HG03439 (cell line): ENCODE data around the gene DRD5.
A peak's percentile ranks its signal among the peaks of the same experiment; 100 is the strongest.

Source experiments
- ATAC-seq: cut with Tn5 transposase; IDR thresholded peaks from one replicate; pipeline ENCODE4 v1.9.1; 2021; ENCODE audit warnings: mild to moderate bottlenecking, moderate library complexity; ENCODE audit not compliant: unreplicated experiment

Gene DRD5

DNA sequence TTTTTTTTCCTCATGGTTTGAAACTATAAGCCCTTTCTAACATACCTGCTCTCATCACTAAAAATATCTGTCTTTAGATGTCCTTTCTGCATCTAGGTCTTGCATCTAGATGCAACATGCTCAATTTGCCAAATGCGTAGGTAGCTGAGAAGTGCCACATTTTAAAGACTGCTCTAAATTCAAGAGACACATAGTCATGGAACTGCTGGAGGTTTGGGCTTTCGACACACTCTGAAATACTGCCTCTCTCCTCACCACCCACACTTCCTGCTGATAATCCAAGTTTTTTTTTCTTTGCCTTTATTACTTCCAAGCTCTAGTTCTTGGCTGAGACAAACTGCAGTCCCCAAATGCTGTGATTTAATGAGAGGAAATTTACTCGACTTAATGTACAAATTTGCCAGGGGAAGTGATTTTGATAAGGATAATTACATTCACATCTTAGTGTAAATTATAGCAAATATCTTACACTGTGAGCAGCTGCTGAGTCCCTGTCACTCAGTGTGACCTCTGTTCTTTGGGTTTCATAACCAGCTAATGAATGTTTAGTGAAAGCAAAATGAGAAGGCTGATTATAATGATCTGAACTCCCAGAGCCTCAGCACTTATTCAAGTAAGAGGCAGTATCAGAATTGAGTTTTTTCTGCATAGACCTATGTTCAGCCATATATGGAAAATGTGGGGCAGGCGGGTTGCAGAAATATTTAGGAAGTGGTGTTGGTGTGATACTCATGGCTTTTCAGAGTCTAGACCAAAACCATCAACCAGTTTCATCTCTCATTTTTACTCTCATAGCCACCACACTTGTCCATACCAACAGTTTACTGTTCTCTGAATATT, 31.3 kb downstream of the DRD5 start:
- peak; percentile 74 for ATAC-seq

- ATAC-seq, result no peak
Measured at GRCh38 chr4:9816285-9816684, 34.9 kb downstream of the DRD5 start.

DNA sequence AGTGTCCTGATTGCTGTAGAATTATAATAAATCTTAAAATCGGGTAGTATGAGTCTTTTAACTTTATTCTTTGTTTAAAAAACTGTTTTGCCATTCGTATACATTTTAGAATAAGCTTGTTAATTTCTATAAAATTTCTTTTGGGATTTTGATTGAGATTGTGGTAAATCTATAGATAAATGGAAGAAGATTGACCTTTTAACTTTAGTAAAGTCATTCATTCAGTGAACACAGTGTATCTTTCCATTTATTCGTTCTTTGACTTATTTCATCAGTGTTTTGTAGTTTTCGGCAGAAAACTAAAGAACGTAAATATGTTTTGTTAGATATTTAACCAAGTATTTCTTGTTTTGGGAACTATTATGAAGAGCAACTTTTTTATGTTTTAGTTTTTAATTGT, 38.9 kb downstream of the DRD5 start:
- no peak for ATAC-seq

DNA sequence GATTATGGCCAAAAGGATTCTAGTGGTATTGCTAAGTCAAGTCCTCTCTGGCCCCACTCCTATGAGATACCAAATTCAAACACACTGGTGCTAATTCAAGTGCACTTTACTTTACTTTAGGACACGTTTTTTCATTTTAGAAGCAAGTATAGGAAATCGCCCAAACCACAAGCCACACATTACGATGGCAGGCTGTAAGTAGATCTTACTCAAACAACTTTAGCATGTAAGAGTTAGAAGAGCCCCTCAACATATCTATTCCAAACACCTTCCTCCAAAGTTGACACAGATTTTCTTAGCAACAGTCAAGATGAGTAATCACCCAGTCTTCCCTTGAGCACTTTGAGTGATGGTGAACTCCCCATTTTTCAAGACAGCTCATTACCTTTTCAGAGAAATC, 43.6 kb downstream of the DRD5 start:
- ATAC-seq, result no peak

GRCh38 chr4:9826551-9826950, 45.1 kb downstream of the DRD5 start:
- no peak for ATAC-seq

GRCh38 chr4:9832640-9833039, 51.2 kb downstream of the DRD5 start:
- no peak for ATAC-seq

DNA sequence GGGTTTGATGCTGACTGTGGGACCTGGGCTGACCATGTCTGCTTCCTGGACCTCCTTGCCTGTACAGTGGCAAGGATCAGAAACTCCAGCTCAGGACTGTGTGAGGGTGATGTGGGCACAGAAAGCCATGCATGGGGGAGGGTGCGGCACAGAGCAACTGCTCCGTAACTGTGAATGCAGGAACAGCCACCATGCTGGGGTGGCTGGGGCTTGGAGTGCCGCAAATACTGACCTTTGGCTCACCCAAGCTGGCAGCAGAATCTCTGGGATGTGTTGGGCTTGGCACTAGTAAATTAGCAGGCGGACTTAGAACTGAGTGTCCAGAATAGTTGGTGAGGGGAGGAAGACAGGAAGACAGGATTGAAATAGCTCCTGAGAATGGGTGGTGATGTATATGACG, 52.0 kb downstream of the DRD5 start:
- ATAC-seq, result no peak
